Right lung (tissue), 5 donors: ENCODE data around the gene MAPKAP1. TPM values are rescaled to one million over a fixed set of nuclear protein-coding genes. Genes with fewer than 3 reads are reported as not detected.

Experiments
- DNase-seq, 2 donors: peaks; one replicate each; pipeline ENCODE4 v3.0.0-alpha.2; 2013
- polyA plus RNA-seq, 5 donors: library from polyadenylated mRNA; unstranded; fragments of 120-200 nt; gene quantifications; one replicate each; pipeline versions ENCODE4 v1.2.1 to v1.2.3, GENCODE V29; 2013; ENCODE audit warnings: inconsistent platforms in 1 of 5, low replicate concordance in 1 of 5; ENCODE audit not compliant: insufficient read length in 5 of 5, insufficient read depth in 1 of 5

The MAPKAP1 gene
- polyA plus RNA-seq, 5 donors = 55.7 to 66.6 (median 60.1) TPM

DNA sequence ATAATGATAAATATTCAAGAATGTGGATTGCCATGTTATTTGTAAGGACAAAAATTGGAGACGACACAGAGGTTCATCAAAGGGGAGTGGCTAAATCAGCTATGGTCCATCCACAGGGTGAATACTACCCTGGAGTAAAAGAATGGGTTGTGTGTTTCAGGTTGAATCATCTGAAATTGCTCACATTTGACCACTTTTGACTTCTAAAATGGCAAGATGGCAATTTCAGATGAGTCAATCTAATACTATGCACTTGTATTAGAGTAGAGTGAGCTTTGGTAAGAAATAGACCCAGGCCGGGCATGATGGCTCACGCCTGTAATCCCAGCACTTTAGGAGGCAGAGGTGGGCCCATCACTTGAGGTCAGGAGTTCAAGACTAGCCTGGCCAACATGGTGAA, 313.6 kb downstream of the MAPKAP1 start:
- no peak for DNase-seq

DNA sequence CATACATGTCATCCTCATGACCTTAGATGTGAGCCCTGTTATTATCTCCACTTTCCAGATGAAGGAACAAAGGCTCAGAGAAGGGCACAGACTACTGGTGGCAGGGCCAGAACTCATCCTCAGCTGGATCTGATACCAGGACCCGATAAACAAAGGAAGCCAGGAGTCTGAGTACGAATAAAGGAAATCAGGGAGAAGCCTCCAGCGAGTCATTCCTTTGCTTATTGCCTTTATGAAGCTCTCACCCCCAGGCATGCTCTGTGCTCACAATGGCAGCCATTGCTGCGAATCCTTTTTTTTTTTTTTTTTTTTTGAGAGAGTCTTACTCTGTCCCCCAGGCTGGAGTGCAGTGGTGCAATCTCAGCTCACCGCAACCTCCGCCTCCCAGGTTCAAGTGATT, 315.3 kb downstream of the MAPKAP1 start:
- DNase-seq = no peak

- no peak for DNase-seq
Observed at GRCh38 chr9:125388978-125389377, 318.0 kb downstream of the MAPKAP1 start.

GRCh38 chr9:125387861-125388524, 319.0 kb downstream of the MAPKAP1 start:
- no peak for DNase-seq

Other genes starting within 250 kb of the MAPKAP1 start
- 10 to 100 TPM; 36.5 to 47.7 (median 44.4) TPM for gene PBX3, start 40.2 kb upstream of the MAPKAP1 start, polyA plus RNA-seq